Hematopoietic multipotent progenitor cell treated with erythropoietin and hydrocortisone succinate and interleukin-3 and kit ligand, for 17 days (in vitro differentiated cells): Measurements from ENCODE around the gene NPR1.
A peak's percentile ranks its signal among the peaks of the same experiment; 100 is the strongest.
"Not testable (repeated sequence)": the region's sequence is repeated elsewhere in the genome, so short reads cannot be mapped to it uniquely, and the experiment has no call there.

Experiments used
- DNase-seq: peaks from one replicate; pipeline ENCODE4 v3.0.0-alpha.2; 2015; ENCODE audit warnings: low spot score

NPR1 gene

GRCh38 chr1:153678519-153679336 is at the start of gene NPR1:
NPR1 (plus strand) TSS chr1:153678688; CDS start chr1:153679109, 421 bp downstream.
- no peak for DNase-seq

- DNase-seq: no peak
Measured at GRCh38 chr1:153629343-153629665, 49.2 kb upstream of the NPR1 start.

- DNase-seq: no peak
Measured at GRCh38 chr1:153629971-153630370, 48.5 kb upstream of the NPR1 start.

- DNase-seq: no peak
Measured at GRCh38 chr1:153630384-153630783, 48.1 kb upstream of the NPR1 start.

- no peak for DNase-seq
Measured at GRCh38 chr1:153631047-153632022, 47.2 kb upstream of the NPR1 start.

- DNase-seq: no peak
Measured at GRCh38 chr1:153633161-153633753, 45.2 kb upstream of the NPR1 start.

- peak; percentile 99 for DNase-seq
Measured at GRCh38 chr1:153633754-153634665, 44.5 kb upstream of the NPR1 start, which contains the start of gene CHTOP. CHTOP (plus strand) TSS chr1:153634066; CDS start chr1:153636589, 2,523 bp downstream.

- no peak for DNase-seq
Measured at GRCh38 chr1:153635872-153636271, 42.6 kb upstream of the NPR1 start.

- no peak for DNase-seq
Measured at GRCh38 chr1:153636312-153636711, 42.2 kb upstream of the NPR1 start.

GRCh38 chr1:153638261-153638660 is 40.2 kb upstream of the NPR1 start:
- no peak for DNase-seq

- DNase-seq: no peak
Measured at GRCh38 chr1:153639280-153639679, 39.2 kb upstream of the NPR1 start.

- not testable (repeated sequence) for DNase-seq
Measured at GRCh38 chr1:153640213-153640612, 38.3 kb upstream of the NPR1 start.

- no peak for DNase-seq
Measured at GRCh38 chr1:153640861-153641260, 37.6 kb upstream of the NPR1 start.

GRCh38 chr1:153642161-153642560 is 36.3 kb upstream of the NPR1 start:
- DNase-seq: no peak

GRCh38 chr1:153643100-153643499 is 35.4 kb upstream of the NPR1 start:
- DNase-seq: no peak

- DNase-seq: no peak
Measured at GRCh38 chr1:153643816-153644215, 34.7 kb upstream of the NPR1 start.

GRCh38 chr1:153646672-153647345 is 31.7 kb upstream of the NPR1 start:
- DNase-seq: no peak

GRCh38 chr1:153647346-153647714 is 31.2 kb upstream of the NPR1 start:
- DNase-seq: no peak

- DNase-seq: no peak
Measured at GRCh38 chr1:153648000-153648643, 30.4 kb upstream of the NPR1 start.

GRCh38 chr1:153649137-153649862 is 29.2 kb upstream of the NPR1 start:
- DNase-seq: no peak
